ENCODE measurements around the gene OR7G1.
"Not testable (repeated sequence)": the region's sequence is repeated elsewhere in the genome, so short reads cannot be mapped to it uniquely, and the experiment has no call there.

The OR7G1 gene

DNA sequence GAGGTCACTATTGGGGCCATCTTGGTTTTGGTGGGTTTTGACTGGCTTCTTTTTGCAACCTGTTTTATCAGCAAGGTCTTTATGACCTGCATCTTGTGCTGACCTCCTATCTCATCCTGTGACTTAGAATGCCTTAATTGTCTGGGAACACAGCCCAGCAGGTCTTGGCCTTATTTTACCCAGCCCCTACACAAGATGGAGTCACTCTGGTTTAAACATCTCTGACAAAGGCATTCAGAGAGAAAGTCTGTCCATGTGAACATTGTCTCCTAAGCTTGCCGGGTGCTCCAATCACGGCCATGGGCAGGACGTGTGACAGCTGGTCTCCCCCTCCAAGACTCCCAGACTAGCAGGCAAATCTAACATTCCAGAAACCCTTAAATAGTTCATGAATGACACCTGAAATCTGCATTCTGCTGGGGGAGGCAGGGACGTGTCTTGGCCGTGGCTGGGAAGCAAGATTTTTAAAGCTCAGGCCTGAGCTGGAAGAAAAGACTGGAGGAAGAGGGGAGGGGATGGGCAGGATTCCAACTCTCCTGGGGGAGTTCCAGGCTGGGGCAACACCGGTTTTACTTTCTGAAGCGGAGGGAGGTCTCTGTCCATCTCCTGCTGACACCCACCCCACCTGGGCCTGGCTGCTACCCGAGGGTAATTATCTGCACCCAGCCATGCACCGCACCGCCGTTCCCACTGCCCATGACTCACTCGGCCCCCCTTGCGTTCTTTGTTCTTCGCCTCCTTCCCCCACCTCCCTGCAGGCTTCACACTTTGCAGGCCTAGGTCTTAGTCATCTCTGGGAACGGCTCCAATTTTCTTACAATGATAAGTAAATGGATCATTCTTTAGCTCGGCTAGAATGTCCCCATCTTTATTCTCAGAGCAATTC is 40.3 kb downstream of the OR7G1 start:
- peak; percentile 55 for DNase-seq

DNA sequence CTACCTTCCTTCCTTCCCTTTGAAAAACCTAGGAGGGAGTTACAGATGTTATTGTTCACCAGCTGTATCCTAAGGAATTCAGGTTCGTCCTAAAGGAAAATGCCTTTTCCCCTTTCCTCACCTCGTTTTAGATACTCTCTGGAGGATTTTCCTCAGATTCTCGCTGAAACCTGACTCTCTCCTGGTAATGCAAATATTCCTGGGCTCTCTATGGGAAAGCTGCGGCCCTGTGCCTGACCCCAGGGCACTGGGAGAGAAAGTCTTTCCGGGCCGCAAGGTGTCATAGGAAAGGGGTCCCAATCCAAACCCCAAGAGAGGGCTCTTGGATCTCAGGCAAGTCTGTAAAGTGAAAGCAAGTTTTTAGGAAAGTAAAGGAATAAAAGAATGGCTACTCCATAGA is 41.8 kb downstream of the OR7G1 start:
- no peak for DNase-seq

DNA sequence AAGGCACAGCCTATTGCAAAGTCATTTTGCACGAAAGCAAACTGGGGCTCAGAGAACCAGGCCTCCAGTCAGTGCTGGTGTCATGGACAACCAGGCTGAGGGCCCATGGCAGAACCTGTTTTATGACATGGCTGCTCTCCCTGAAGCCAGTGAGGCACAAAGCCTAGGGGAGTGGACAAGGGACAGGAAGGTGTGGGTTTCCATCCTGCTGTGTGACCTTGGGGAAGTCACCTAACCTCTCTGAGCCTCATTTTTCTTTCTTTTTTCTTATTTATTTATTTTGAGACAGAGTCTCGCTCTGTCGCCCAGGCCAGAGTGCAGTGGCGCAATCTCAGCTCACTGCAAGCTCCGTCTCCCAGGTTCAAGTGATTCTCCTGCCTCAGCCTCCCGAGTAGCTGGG is 43.8 kb downstream of the OR7G1 start:
- DNase-seq, result not testable (repeated sequence)

DNA sequence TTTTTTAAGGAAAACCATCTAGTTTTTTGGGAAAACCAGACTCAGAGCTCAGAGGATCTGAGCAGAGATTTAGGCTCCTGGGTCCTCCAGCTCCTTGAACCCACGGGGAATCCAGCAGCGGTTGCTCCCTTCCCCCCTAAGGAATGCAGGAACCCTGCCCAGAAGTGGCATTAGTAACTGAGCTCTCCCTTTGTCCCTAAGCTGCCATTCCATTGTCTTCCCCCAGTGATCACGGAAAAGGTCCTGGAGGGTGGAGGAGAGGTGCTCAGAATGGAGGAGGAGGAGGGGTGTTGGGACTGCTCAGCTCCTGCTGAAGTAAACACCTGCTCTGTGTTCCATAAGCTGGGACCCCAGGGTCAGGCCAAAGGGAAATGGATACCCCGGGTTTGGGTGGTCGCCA is 45.5 kb downstream of the OR7G1 start:
- DNase-seq, result no peak

DNA sequence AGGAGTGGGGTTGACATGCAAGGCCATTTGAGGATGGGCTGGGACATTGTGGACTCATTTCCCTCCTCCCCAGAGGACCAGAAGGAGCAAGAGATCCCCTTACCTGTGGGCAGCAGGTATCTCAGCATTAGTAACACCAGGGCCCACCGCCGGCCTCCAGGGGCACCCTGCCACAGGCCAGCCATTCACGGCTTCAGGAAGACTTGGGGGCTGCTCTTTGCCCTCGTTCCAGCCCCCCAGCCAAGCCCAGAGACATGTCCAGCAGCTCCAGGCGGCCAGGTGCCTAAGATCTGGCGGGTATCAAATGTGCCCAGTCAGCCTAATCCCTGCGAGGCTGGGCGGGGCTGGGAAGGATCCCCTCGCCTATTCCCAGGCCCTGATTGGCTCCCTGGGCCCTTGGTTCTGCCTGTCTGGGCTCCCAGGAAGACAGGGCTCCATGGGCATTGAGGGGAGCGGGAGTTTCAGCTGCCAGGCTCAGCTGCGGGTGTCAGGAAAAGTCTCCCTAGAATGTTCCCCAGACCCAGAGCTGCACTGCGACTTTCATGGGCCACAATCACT is 50.0 kb downstream of the OR7G1 start:
- DNase-seq, result no peak

Data from DMS 273 treated with DMSO at 0.1 percent for 48 hours (cell line).